ACC112 (cell line): Measurements from ENCODE around the gene OPRL1.
"Not testable (repeated sequence)": the region's sequence is repeated elsewhere in the genome, so short reads cannot be mapped to it uniquely, and the experiment has no call there.

Source experiments
- H2AFZ ChIP-seq: fragments of 200-600 bp; sonication (generic); one replicate; pipeline ENCODE4 v1.6.0; 2017; ENCODE audit warnings: antibody characterized with exemption, low read length; ENCODE audit not compliant: unreplicated experiment
- H3K27ac ChIP-seq: fragments of 200-600 bp; sonication (generic); 2 replicates; pipeline ENCODE4 v1.5.1; 2014; ENCODE audit warnings: low read depth, mild to moderate bottlenecking, antibody characterized with exemption, low read length, moderate library complexity
- H3K27me3 ChIP-seq: fragments of 200-600 bp; sonication (generic); 2 replicates; pipeline ENCODE4 v1.6.1; 2014; ENCODE audit warnings: mild to moderate bottlenecking, antibody characterized with exemption, low read length, moderate library complexity, mixed read lengths; ENCODE audit not compliant: insufficient read depth
- H3K36me3 ChIP-seq: fragments of 200-600 bp; sonication (generic); 2 replicates; pipeline ENCODE4 v1.6.1; 2016; ENCODE audit warnings: mild to moderate bottlenecking, antibody characterized with exemption, low read length, moderate library complexity, mixed read lengths; ENCODE audit not compliant: insufficient read depth
- H3K4me1 ChIP-seq: fragments of 200-600 bp; sonication (generic); one replicate; pipeline ENCODE4 v1.6.1; 2016; ENCODE audit warnings: low read length, mixed read lengths; ENCODE audit not compliant: insufficient read depth, unreplicated experiment, control insufficient read depth
- H3K4me3 ChIP-seq: fragments of 200-600 bp; sonication (generic); 2 replicates; pipeline ENCODE4 v1.5.1; 2014; ENCODE audit warnings: mild to moderate bottlenecking, low read depth, low read length
- H3K79me2 ChIP-seq: fragments of 200-600 bp; sonication (generic); one replicate; pipeline ENCODE4 v1.6.0; 2016; ENCODE audit warnings: low read length; ENCODE audit not compliant: control insufficient read depth, unreplicated experiment, insufficient read depth

Gene OPRL1

DNA sequence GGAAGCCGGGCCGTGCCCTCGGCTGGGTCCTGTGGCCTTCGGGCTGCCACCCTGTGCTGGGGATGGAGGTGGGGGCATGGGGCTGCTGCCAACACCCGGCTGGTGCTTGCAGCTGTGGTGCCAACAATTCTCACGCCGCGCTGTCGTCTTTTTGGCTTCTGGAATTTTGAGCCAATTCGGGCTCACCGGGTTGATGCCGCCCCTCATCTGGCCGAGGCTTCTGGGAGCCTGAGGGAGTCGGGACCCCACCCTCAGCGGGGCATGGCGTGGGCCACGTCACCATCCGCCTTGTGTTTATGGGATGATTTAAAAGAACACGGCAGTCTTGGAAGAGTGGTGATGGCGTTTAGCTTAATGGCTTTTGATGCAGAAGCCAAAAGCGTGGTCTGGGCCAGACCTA is 36.1 kb downstream of the OPRL1 start:
- peaks cover 3% of the 10 kb centered on the region; the same call in 1 of the 2 replicates for H3K27me3 ChIP-seq
- H3K79me2 ChIP-seq: no peaks in the 10 kb centered on the region
- no peaks in the 10 kb centered on the region for H3K4me1 ChIP-seq

DNA sequence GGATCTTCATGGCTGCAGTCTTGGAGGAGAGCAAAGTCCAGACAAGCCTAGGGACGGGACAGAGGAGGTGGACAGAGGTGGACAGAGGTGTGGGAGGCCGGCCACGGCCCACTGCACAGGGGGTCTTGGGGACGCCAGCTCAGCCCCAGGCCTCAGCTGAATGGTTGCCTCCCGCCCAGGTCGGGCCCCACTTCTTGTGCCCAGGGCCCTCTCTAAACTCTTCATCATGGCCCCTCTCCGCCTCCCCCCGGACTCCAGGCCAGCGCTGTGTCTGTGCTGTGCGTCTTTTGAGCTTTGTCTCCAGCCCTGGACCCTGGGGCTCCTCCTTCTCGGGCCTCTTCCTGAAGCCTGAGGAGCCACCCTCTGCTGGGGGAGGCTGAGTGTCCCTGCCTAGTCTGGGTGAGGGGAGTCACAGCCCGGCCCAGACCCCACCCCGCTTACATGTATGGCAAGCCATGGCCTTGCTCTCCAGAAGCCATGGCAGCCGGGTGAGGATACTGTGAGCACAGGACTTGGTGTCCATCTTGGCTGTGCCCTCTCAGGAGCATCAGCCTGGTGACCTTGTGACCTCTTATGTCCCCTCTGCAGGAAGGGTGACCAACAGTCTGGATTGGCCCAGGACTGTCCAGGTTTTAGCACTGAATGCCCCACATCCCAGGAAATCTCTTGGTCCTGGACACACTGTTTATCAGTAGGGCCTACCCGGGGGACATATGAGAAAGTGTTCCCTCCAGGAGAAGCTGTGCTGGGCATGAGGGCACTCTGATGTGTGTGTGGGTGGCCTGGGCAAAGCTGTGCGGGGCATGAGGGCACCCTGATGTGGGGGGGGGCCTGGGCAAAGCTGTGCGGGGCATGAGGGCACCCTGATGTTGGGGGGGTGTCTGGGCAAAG is 36.9 kb downstream of the OPRL1 start:
- Histone ChIP-seq H3K79me2 (no peaks in the 10 kb centered on the region), H3K27me3 (peaks cover 9% of the 10 kb centered on the region)

More for the DNA sequence above, 36.1 kb downstream of the OPRL1 start:
- no peak overlapping the region for H3K4me3 ChIP-seq
- no peak overlapping the region for H3K27ac ChIP-seq
- no peak overlapping the region for H2AFZ ChIP-seq
- H3K36me3 ChIP-seq: no peaks in the 10 kb centered on the region

DNA sequence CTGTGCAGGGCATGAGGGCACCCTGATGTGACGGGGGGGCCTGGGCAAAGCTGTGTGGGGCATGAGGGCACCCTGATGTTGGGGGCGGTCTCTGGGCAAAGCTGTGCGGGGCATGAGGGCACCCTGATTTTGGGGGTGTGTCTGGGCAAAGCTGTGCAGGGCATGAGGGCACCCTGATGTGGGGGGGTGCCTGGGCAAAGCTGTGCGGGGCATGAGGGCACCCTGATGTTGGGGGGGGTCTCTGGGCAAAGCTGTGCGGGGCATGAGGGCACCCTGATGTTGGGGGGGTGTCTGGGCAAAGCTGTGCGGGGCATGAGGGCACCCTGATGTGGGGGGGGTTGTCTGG is 37.5 kb downstream of the OPRL1 start:
- H3K4me3 ChIP-seq, H3K4me1 ChIP-seq, H3K79me2 ChIP-seq, H3K36me3 ChIP-seq, H2AFZ ChIP-seq, H3K27ac ChIP-seq: not testable (repeated sequence)
- peaks cover 13% of the 10 kb centered on the region for H3K27me3 ChIP-seq

More for the DNA sequence above, 36.9 kb downstream of the OPRL1 start:
- Histone ChIP-seq H3K27ac (no peak overlapping the region), H3K36me3 (no peaks in the 10 kb centered on the region), H2AFZ (no peak overlapping the region), H3K4me1 (no peaks in the 10 kb centered on the region), H3K4me3 (no peak overlapping the region)

DNA sequence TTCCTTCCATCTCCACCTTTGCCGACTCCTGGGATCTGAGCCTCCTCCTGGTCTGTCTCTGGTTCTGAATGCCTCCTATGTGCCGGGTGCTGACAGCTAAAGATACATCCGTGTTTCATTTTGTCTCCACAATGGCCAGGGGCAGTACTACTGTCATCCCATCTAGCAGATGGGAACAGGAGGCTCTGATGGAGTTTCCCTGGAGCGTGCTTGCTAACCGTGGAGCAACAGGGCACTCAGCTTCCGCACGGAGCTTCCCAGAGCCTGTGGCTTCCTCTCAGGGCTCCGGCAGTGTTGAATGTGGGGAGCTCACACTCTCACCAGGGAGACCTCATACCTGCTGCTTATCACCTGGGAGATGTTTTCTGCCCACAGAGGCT is 39.4 kb downstream of the OPRL1 start:
- Histone ChIP-seq H2AFZ (no peak overlapping the region), H3K27ac (no peak overlapping the region)

DNA sequence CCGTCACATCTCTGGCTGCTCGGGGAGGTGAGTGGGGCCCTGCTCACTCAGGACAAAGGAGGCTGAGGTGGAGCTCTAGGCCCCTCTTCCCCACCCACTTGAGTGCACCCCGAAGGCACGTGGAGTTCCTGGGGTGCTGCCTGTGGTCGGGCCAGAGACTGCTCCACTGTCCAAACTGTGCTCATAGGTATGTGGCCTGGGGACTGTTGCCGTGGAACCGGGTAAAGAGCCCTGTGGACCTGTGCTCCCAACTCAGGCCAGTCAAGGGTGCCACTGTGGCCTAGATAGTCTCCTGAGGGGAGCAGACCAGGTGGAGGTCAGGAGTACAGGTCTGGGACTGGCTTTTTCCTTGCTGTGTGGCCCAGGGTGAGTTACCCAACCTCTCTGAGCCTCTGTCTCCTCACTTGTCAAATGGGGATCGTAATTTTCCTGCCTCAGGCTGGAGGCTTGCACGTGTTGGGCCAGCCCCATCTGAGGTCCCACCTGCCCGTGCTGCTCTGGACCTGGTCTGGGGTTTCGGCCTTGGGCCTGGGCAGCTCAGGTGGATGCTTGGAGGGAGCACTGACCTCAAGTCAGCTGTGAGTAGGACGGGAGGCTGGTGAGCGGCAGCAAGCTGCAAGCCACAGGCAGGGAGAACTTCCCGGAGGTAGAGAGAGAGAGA is 39.9 kb downstream of the OPRL1 start:
- peaks cover 22% of the 10 kb centered on the region for H3K27me3 ChIP-seq
- H3K36me3 ChIP-seq: no peaks in the 10 kb centered on the region
- H2AFZ ChIP-seq: no peak overlapping the region
- H3K4me1 ChIP-seq: no peaks in the 10 kb centered on the region
- no peak overlapping the region for H3K27ac ChIP-seq
- H3K4me3 ChIP-seq: no peak overlapping the region
- H3K79me2 ChIP-seq: no peaks in the 10 kb centered on the region

More for the DNA sequence above, 39.4 kb downstream of the OPRL1 start:
- Histone ChIP-seq H3K4me3 (no peak overlapping the region), H3K79me2 (no peaks in the 10 kb centered on the region), H3K4me1 (no peaks in the 10 kb centered on the region), H3K27me3 (peaks cover 22% of the 10 kb centered on the region), H3K36me3 (no peaks in the 10 kb centered on the region)

DNA sequence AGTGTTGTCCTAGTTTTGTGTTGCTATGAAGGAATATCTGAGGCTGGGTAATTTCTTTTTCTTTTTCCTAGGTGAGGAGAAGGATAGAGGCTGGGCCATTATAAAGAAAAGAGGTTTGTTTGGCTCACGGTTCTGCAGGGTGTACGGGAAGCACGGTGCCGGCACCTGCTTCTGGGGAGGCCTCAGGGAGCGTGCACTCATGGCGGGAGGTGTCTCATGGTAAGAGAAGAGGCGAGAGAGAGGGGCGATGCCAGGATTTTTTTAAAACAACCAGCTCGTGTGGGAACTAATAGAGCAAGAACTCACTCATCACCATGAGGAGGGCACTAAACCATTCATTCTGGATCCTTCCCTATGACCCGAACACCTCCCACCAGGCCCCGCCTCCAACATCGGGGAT is 41.7 kb downstream of the OPRL1 start:
- Histone ChIP-seq H3K27ac (no peak overlapping the region), H3K79me2 (no peaks in the 10 kb centered on the region), H2AFZ (no peak overlapping the region), H3K27me3 (peaks cover 22% of the 10 kb centered on the region), H3K36me3 (no peaks in the 10 kb centered on the region), H3K4me3 (no peak overlapping the region), H3K4me1 (no peaks in the 10 kb centered on the region)

DNA sequence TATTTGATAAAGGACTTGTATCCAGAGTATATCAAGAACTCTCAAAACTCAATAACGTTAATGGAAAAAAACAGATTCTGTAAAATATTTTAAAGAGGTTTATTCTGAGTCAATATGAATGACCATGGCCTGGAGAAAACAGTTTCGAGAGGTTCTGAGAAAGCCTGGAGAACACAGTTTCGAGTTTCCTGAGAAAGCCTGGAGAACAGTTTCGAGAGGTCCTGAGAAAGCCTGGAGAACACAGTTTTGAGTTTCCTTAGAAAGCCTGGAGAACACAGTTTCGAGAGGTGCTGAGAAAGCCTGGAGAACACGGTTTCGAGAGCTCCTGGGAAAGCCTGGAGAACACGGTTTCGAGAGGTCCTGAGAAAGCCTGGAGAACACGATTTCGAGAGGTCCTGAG is 43.0 kb downstream of the OPRL1 start:
- H3K36me3 ChIP-seq, H3K27ac ChIP-seq, H3K4me3 ChIP-seq, H2AFZ ChIP-seq, H3K4me1 ChIP-seq, H3K79me2 ChIP-seq: not testable (repeated sequence)
- H3K27me3 ChIP-seq: peaks cover 24% of the 10 kb centered on the region

DNA sequence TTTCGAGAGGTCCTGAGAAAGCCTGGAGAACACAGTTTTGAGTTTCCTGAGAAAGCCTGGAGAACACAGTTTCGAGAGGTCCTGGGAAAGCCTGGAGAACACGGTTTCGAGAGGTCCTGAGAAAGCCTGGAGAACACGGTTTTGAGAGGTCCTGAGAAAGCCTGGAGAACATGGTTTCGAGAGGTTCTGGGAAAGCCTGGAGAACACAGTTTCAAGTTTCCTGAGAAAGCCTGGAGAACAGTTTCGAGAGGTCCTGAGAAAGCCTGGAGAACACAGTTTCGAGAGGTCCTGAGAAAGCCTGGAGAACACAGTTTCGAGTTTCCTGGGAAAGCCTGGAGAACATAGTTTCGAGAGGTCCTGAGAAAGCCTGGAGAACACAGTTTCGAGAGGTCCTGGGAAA is 43.6 kb downstream of the OPRL1 start:
- not testable (repeated sequence) for H2AFZ ChIP-seq, H3K36me3 ChIP-seq, H3K79me2 ChIP-seq, H3K4me3 ChIP-seq, H3K4me1 ChIP-seq, H3K27ac ChIP-seq
- peaks cover 30% of the 10 kb centered on the region for H3K27me3 ChIP-seq

DNA sequence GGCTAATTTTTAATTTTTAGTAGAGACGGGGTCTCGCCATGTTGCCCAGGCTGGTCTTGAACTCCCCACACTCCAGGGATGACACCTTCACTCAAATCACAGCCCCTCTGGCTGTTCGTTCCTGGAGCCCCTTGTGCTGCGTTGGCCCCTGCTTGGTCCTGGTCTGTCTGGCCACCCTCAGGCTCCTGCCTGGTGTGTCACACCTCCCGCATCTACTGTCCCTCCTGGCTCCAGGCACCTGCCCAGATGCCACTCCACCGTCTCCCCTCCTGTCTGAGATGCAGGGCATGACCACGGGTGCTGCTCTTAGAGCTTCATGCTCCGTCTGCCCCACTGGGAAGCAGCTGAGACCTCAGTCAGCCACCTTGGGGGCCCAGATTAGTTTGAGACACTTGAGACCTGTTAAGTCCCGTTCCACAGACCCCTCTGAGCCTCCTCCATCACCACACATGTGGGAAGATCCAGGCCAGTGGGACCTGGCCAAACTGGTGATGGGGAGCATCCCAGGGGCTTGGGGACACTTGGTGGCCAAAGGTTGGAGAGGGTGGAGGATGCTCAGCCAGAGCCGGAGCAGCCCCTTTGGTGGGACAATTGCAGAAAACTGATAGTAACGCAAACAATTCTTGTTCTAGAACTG is 49.4 kb downstream of the OPRL1 start:
- no peak overlapping the region for H3K27ac ChIP-seq
- H3K36me3 ChIP-seq: no peaks in the 10 kb centered on the region
- no peak overlapping the region for H3K4me3 ChIP-seq
- H3K4me1 ChIP-seq: no peaks in the 10 kb centered on the region
- peaks cover 7% of the 10 kb centered on the region for H3K27me3 ChIP-seq
- H2AFZ ChIP-seq: no peak overlapping the region
- no peaks in the 10 kb centered on the region for H3K79me2 ChIP-seq

DNA sequence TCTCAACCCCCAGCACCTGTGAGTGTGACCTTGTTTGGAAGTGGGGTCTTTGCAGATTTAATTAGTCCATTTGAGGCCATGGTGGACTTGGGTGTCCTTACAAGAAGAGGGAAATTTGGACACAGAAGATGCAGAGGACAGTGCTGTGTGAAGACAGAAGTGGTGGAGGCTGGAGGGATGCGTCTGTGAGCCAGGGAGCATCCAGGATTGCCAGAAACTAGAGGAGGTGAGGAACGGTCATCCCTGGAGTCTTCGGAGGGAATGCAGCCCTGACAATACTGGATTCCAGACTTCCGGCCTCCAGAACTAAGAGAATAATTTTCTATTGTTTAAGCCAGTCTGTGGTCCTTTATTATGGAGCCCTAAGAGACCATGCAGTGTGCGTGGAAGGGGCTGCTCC is 50.4 kb downstream of the OPRL1 start:
- peaks cover 7% of the 10 kb centered on the region for H3K27me3 ChIP-seq
- no peaks in the 10 kb centered on the region for H3K36me3 ChIP-seq
- H3K79me2 ChIP-seq: no peaks in the 10 kb centered on the region
- H3K4me3 ChIP-seq: no peak overlapping the region
- no peak overlapping the region for H3K27ac ChIP-seq
- no peaks in the 10 kb centered on the region for H3K4me1 ChIP-seq
- no peak overlapping the region for H2AFZ ChIP-seq
